Muscle of leg (tissue), 11 donors: Measurements from ENCODE around the gene ELK3. TPM values are rescaled to one million over a fixed set of nuclear protein-coding genes. Genes with fewer than 3 reads are reported as not detected.

Experiments used
- DNase-seq: peaks from one replicate; pipeline ENCODE4 v3.0.0; 2013
- H3K27ac ChIP-seq: one replicate; pipeline ENCODE4 v1.5.1; 2013; ENCODE audit warnings: mild to moderate bottlenecking, low read length, control low read depth
- H3K27me3 ChIP-seq: one replicate; pipeline ENCODE4 v1.6.1; 2013; ENCODE audit warnings: low read length; ENCODE audit not compliant: control insufficient read depth, insufficient read depth
- H3K36me3 ChIP-seq: one replicate; pipeline ENCODE4 v1.6.1; 2013; ENCODE audit warnings: low read length; ENCODE audit not compliant: control insufficient read depth, insufficient read depth
- H3K4me1 ChIP-seq: one replicate; pipeline ENCODE4 v1.6.1; 2013; ENCODE audit warnings: low read length; ENCODE audit not compliant: control insufficient read depth, insufficient read depth
- H3K4me3 ChIP-seq: one replicate; pipeline ENCODE4 v1.5.1; 2013; ENCODE audit warnings: low read length, control low read depth
- H3K9me3 ChIP-seq: replicated peaks from 2 replicates; pipeline ENCODE4 v1.6.1; 2013; ENCODE audit warnings: low read depth, low read length; ENCODE audit not compliant: control insufficient read depth
- WGBS: methylation state at CpG from one replicate; pipeline ENCODE4 v1.1.5; 2013; ENCODE audit warnings: missing lambda C conversion rate; ENCODE audit not compliant: insufficient coverage; 5-methylcytosine and 5-hydroxymethylcytosine counted together
- polyA plus RNA-seq, 8 donors: library from polyadenylated mRNA; unstranded; fragments of 120-200 nt; gene quantifications; one replicate each; pipeline versions ENCODE4 v1.2.1 to v1.2.3, GENCODE V29; 2013; ENCODE audit warnings: inconsistent platforms in 1 of 8, low replicate concordance in 1 of 8; ENCODE audit not compliant: insufficient read length in 8 of 8, insufficient read depth in 1 of 8
- total RNA-seq: library from RNA; stranded (reverse); fragments of 120-200 nt; gene quantifications from one replicate; pipeline ENCODE4 v1.2.4, GENCODE V29; 2013

Gene ELK3
- total and polyA plus RNA-seq, 9 donors = 19.8 to 55.5 (median 40.2) TPM

DNA sequence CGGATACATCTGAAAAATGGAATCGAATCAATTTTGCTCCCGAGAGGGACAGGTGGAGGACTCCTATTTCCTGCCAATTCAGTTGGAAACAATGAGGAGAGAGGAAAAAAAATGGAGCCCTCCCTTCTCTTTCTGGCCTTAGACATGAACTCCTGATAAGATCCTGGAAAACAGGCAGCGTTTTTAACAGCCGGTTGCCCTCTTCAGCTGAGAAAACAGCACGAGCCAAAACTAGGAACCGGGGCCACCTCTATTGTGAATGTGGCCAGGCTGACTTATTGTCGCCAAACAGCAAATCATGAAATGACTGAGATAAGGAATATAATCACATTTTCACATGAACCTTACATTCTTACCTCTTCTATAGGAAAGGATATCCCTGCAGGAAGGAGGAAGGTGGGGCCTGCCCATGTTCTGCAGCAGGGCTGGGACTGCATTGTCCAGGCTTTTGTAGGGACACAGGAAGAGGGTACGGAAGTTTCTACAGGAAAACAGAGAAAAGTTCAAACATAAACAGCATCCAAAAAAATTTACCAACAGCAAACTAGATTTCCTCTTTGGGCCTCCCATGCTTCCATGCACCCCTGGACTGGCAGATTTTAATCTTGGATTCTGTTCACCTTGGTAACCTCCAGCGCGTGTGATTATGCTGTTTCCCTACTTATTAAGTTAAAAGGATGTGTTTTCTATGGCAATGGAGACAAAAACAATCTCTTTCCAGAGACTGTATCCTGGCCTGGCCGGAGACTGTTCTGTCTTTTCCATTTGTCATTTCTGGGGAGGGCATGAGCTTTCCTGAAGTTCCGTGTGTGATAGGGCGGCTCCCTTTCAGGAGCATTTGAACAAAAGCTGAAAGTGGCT is 29.0 kb upstream of the ELK3 start:
- 68% methylated on average over 3 of the region's 14 CpGs for WGBS
- no peaks in the 10 kb centered on the region for H3K4me1 ChIP-seq
- DNase-seq = peak; percentile 48
- H3K36me3 ChIP-seq = no peaks in the 10 kb centered on the region
- H3K27me3 ChIP-seq = no peaks in the 10 kb centered on the region
- no peaks in the 10 kb centered on the region for H3K9me3 ChIP-seq
- H3K27ac ChIP-seq = peak overlapping the region; percentile 76
- no peak overlapping the region for H3K4me3 ChIP-seq

DNA sequence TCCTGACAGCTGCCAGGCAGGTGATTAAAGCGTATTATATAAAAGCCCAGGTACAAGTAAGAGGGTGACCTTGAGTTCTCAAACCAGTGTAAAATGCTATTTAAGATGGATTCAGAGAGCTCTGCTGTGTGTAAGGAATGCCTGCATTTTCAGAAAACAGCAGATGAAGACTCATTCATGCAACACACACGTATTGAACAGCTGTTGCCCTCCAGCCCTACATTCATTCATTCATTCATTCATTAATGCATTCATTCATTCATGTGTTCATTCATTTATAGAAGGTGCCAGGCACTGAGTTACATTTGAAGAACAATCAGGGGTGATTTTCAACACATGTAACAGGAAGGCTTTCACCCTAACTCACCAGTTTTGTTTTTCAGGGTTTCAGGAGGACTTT is 27.4 kb upstream of the ELK3 start:
- Histone ChIP-seq H3K4me1 (no peaks in the 10 kb centered on the region), H3K27me3 (no peaks in the 10 kb centered on the region), H3K9me3 (no peaks in the 10 kb centered on the region), H3K36me3 (no peaks in the 10 kb centered on the region), H3K4me3 (no peak overlapping the region), H3K27ac (peak overlapping the region; percentile 76)
- DNase-seq = no peak
- WGBS = no CpG with 5 or more reads among the region's 2 CpGs

- Histone ChIP-seq H3K4me1 (no peaks in the 10 kb centered on the region), H3K9me3 (no peaks in the 10 kb centered on the region), H3K4me3 (no peak overlapping the region), H3K27me3 (no peaks in the 10 kb centered on the region), H3K36me3 (no peaks in the 10 kb centered on the region), H3K27ac (peak overlapping the region; percentile 57)
- no peak for DNase-seq
- WGBS = 88% methylated on average over 1 of the region's 1 CpG
These were observed 26.7 kb upstream of the ELK3 start for GRCh38 chr12:96167492-96167891.

GRCh38 chr12:96170328-96170727 is 23.8 kb upstream of the ELK3 start:
- H3K27me3 ChIP-seq = no peaks in the 10 kb centered on the region
- WGBS = 63% methylated on average over 2 of the region's 9 CpGs
- H3K27ac ChIP-seq = peak overlapping the region; percentile 62
- no peak for DNase-seq
- no peaks in the 10 kb centered on the region for H3K9me3 ChIP-seq
- H3K4me1 ChIP-seq = no peaks in the 10 kb centered on the region
- H3K36me3 ChIP-seq = no peaks in the 10 kb centered on the region
- no peak overlapping the region for H3K4me3 ChIP-seq

GRCh38 chr12:96170762-96171161 is 23.4 kb upstream of the ELK3 start:
- Histone ChIP-seq H3K27me3 (no peaks in the 10 kb centered on the region), H3K27ac (peak overlapping the region; percentile 1), H3K36me3 (no peaks in the 10 kb centered on the region), H3K4me3 (no peak overlapping the region), H3K4me1 (no peaks in the 10 kb centered on the region), H3K9me3 (peaks cover 1% of the 10 kb centered on the region)
- WGBS = 50% methylated on average over 5 of the region's 5 CpGs
- DNase-seq = no peak

DNA sequence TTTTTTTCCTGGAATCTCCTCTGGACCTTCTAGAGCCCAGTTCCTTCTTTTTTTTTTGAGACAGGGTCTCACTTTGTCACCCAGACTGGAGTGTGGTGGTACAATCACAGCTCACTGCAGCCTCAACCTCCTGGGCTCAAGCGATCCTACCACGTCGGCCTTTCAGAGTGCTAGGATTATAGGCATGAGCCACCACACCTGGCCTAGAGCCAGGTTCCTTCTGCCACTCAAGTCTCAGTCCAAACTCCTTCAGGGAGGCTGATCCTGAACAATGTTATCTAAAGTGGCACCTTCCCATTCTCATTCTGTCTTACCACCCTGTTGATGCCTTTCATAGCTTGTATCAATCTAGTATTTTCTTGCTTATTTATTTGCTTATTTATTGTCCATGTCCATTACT is 22.3 kb upstream of the ELK3 start:
- Histone ChIP-seq H3K9me3 (peaks cover 13% of the 10 kb centered on the region), H3K4me1 (no peaks in the 10 kb centered on the region), H3K27me3 (no peaks in the 10 kb centered on the region), H3K4me3 (no peak overlapping the region), H3K27ac (no peak overlapping the region), H3K36me3 (no peaks in the 10 kb centered on the region)
- no peak for DNase-seq
- WGBS = 72% methylated on average over 3 of the region's 3 CpGs

DNA sequence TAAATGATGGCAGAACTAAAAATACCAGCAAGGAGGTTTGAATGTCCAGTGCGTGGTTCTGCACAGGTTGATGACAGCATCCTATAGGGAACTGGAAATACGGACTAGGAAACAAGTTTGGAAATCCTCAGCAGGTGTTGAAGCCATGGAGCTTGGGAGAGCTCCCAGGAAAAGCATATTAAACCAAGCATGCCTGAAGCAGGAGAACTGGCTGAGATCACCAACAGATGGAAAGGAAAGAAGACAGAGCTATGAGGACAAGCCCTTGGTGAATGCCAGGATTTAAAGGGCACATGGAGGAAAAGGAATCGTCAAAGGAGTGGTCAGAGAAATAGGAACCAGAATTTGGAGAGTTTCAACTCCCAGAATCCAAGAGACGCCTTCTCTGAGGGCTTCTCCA is 21.2 kb upstream of the ELK3 start:
- Histone ChIP-seq H3K4me1 (no peaks in the 10 kb centered on the region), H3K27me3 (no peaks in the 10 kb centered on the region), H3K9me3 (peaks cover 14% of the 10 kb centered on the region), H3K4me3 (no peak overlapping the region), H3K36me3 (no peaks in the 10 kb centered on the region), H3K27ac (no peak overlapping the region)
- WGBS = 70% methylated on average over 2 of the region's 4 CpGs
- no peak for DNase-seq

DNA sequence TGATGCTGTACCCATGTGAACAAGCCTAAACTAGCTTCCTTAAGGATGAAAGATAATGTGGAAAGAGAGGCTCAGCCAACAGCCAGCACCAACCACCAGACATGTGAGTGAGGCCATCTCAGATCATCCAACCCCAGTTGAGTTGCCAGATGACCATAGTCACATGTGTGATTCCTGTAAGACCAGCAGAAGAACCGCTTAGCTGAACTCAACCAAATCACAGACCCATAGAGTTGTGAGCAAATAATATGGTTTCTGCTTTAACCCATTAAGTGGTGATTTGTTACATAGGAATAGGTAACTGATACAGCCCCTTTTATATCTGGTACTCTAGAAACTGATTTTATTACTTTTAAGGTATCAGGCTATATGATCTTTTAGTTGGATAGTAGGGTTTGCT is 17.6 kb upstream of the ELK3 start:
- no CpG with 5 or more reads among the region's 1 CpG for WGBS
- Histone ChIP-seq H3K27ac (no peak overlapping the region), H3K4me3 (no peak overlapping the region), H3K36me3 (no peaks in the 10 kb centered on the region), H3K4me1 (no peaks in the 10 kb centered on the region), H3K27me3 (no peaks in the 10 kb centered on the region), H3K9me3 (peaks cover 14% of the 10 kb centered on the region)
- no peak for DNase-seq

GRCh38 chr12:96177013-96177412 is 17.2 kb upstream of the ELK3 start:
- Histone ChIP-seq H3K9me3 (peaks cover 14% of the 10 kb centered on the region), H3K4me3 (no peak overlapping the region), H3K27me3 (no peaks in the 10 kb centered on the region), H3K27ac (no peak overlapping the region), H3K36me3 (no peaks in the 10 kb centered on the region), H3K4me1 (no peaks in the 10 kb centered on the region)
- DNase-seq = no peak
- 100% methylated on average over 1 of the region's 1 CpG for WGBS

DNA sequence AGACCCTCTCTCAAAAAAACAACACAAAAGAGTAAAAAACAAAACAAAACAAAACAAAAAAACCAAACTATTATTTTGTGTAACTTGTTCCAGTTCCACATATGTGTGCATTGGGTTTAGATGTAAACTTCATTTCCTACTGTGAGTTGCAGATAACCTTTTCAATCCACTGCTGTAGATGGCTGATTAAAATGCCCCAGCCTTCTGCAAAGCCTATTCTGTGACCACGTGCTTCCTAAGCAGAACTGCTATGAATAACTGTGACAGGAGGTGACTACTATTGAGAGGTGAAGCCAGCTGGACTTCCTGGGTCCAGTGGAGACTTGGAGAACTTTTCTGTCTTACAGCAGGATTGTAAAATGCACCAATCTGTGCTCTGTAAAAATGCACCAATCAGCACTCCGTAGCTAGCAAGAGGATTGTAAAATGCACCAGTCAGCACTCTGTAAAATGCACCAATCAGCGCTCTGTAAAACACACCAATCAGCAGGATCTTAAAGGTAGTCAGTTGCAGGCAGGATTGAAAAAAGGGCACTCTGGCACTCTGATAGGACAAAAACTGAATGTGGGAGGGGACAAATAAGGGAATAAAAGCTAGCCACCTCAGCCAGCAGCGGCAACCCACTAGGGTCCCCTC is 10.3 kb upstream of the ELK3 start:
- H3K9me3 ChIP-seq = no peaks in the 10 kb centered on the region
- no peak for DNase-seq
- WGBS = 81% methylated on average over 3 of the region's 4 CpGs

More for the DNA sequence above, 10.3 kb upstream of the ELK3 start:
- H3K4me3 ChIP-seq = no peak overlapping the region
- H3K36me3 ChIP-seq = no peaks in the 10 kb centered on the region
- H3K27me3 ChIP-seq = no peaks in the 10 kb centered on the region
- no peaks in the 10 kb centered on the region for H3K4me1 ChIP-seq
- H3K27ac ChIP-seq = no peak overlapping the region
